ENCODE data around the gene MRPL52. TPM values are rescaled to one million over a fixed set of nuclear protein-coding genes. Genes with fewer than 3 reads are reported as not detected.
A peak's percentile ranks its signal among the peaks of the same experiment; 100 is the strongest.

MRPL52 gene
- total and polyA plus RNA-seq, 2 of the 13 experiments (the other 11 are each of a cell fraction or from before 2014, with no cell fraction given): 118 to 329 TPM

- no peak for TF ChIP-seq GABPA (IDR thresholded peaks at IDR 0.05; ENCODE audit: low read depth, low read length)
- no peak for TF ChIP-seq GABPA (CRISPR knock-in tag; IDR thresholded peaks at IDR 0.05; ENCODE audit: low read depth)
- TF ChIP-seq KDM6A (CRISPR knock-in tag; IDR thresholded peaks at IDR 0.05; ENCODE audit: low read depth): no peak
- peak; percentile 91 for TF ChIP-seq CEBPG (CRISPR knock-in tag; IDR thresholded peaks at IDR 0.05)
- TF ChIP-seq ZNF768 (CRISPR knock-in tag; IDR thresholded peaks at IDR 0.05): no peak
- peak; percentile 28; the same call in 1 of the 2 replicates for TF ChIP-seq ZNF331 (CRISPR knock-in tag; IDR thresholded peaks at IDR 0.05)
- TF ChIP-seq PLRG1 (conservative IDR thresholded peaks at IDR 0.05): no peak
- TF ChIP-seq ZNF770 (CRISPR knock-in tag; IDR thresholded peaks at IDR 0.05): no peak
- no peak for TF ChIP-seq ZBTB38 (CRISPR knock-in tag; IDR thresholded peaks at IDR 0.05)
- no peak for TF ChIP-seq SPEN (CRISPR knock-in tag; IDR thresholded peaks at IDR 0.05; ENCODE audit: low read depth)
- TF ChIP-seq ZBTB34 (CRISPR knock-in tag; IDR thresholded peaks at IDR 0.05): no peak
- TF ChIP-seq ZNF674 (CRISPR knock-in tag; IDR thresholded peaks at IDR 0.05; ENCODE audit: low read depth): no peak
- TF ChIP-seq, protein P1, sequence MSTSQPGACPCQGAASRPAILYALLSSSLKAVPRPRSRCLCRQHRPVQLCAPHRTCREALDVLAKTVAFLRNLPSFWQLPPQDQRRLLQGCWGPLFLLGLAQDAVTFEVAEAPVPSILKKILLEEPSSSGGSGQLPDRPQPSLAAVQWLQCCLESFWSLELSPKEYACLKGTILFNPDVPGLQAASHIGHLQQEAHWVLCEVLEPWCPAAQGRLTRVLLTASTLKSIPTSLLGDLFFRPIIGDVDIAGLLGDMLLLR (CRISPR knock-in tag; IDR thresholded peaks at IDR 0.05): no peak
- no peak; the same call in 1 of the 2 replicates for TF ChIP-seq MYC (CRISPR knock-in tag; IDR thresholded peaks at IDR 0.05; ENCODE audit: borderline replicate concordance)
- no peak for TF ChIP-seq CBFB (CRISPR knock-in tag; IDR thresholded peaks at IDR 0.05)
- TF ChIP-seq, protein P2, sequence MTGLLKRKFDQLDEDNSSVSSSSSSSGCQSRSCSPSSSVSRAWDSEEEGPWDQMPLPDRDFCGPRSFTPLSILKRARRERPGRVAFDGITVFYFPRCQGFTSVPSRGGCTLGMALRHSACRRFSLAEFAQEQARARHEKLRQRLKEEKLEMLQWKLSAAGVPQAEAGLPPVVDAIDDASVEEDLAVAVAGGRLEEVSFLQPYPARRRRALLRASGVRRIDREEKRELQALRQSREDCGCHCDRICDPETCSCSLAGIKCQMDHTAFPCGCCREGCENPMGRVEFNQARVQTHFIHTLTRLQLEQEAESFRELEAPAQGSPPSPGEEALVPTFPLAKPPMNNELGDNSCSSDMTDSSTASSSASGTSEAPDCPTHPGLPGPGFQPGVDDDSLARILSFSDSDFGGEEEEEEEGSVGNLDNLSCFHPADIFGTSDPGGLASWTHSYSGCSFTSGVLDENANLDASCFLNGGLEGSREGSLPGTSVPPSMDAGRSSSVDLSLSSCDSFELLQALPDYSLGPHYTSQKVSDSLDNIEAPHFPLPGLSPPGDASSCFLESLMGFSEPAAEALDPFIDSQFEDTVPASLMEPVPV (CRISPR knock-in tag; IDR thresholded peaks at IDR 0.05): no peak
- no peak for TF ChIP-seq ZNF775 (CRISPR knock-in tag; IDR thresholded peaks at IDR 0.05; ENCODE audit: borderline replicate concordance)
- TF ChIP-seq, protein P3, sequence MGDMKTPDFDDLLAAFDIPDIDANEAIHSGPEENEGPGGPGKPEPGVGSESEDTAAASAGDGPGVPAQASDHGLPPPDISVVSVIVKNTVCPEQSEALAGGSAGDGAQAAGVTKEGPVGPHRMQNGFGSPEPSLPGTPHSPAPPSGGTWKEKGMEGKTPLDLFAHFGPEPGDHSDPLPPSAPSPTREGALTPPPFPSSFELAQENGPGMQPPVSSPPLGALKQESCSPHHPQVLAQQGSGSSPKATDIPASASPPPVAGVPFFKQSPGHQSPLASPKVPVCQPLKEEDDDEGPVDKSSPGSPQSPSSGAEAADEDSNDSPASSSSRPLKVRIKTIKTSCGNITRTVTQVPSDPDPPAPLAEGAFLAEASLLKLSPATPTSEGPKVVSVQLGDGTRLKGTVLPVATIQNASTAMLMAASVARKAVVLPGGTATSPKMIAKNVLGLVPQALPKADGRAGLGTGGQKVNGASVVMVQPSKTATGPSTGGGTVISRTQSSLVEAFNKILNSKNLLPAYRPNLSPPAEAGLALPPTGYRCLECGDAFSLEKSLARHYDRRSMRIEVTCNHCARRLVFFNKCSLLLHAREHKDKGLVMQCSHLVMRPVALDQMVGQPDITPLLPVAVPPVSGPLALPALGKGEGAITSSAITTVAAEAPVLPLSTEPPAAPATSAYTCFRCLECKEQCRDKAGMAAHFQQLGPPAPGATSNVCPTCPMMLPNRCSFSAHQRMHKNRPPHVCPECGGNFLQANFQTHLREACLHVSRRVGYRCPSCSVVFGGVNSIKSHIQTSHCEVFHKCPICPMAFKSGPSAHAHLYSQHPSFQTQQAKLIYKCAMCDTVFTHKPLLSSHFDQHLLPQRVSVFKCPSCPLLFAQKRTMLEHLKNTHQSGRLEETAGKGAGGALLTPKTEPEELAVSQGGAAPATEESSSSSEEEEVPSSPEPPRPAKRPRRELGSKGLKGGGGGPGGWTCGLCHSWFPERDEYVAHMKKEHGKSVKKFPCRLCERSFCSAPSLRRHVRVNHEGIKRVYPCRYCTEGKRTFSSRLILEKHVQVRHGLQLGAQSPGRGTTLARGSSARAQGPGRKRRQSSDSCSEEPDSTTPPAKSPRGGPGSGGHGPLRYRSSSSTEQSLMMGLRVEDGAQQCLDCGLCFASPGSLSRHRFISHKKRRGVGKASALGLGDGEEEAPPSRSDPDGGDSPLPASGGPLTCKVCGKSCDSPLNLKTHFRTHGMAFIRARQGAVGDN (CRISPR knock-in tag; IDR thresholded peaks at IDR 0.05): no peak
These were observed 14.6 kb upstream of the MRPL52 start, which contains the start of gene SLC7A7 (continued) for GRCh38 chr14:22814941-22815713.

Data from HepG2 (cell line).